Measurements from ENCODE around the gene WDR41.

The WDR41 gene

DNA sequence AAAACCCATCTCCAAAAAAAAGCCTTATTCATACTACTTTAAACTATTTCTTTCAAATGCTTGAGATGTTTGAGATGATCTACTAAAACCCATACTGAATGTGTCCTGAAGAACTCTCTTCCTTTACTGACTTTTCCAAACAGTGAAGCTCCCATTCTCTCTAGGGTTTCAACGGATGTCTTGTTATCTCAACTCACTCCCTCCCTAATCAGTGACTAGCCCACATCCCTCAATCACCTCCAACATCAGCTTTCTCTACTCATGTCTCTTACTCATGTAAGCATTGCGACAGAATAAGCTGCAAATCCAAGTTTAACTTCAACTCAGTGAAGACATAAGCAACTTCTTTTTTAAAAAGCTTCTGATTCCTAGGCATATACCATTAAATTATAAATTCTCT is 42.1 kb downstream of the WDR41 start:
- H3K36me3 ChIP-seq (ENCODE audit: control insufficient read depth in 2 of 2, insufficient read depth in 2 of 2, low read length in 2 of 2) = peaks cover 6 to 25% of the 10 kb centered on the region in 2 donors
- H3K4me1 ChIP-seq (ENCODE audit: control insufficient read depth in 2 of 2, insufficient read depth in 2 of 2, low read length in 2 of 2) = no peaks in the 10 kb centered on the region
- no peaks in the 10 kb centered on the region for H3K9me3 ChIP-seq (ENCODE audit: control insufficient read depth in 2 of 2, low read length in 2 of 2)
- no peaks in the 10 kb centered on the region for H3K27me3 ChIP-seq (ENCODE audit: control insufficient read depth in 2 of 2, insufficient read depth in 2 of 2, low read length in 2 of 2)
- H3K27ac ChIP-seq (ENCODE audit: low read depth in 2 of 2, low read length in 2 of 2) = no peak overlapping the region
- H3K4me3 ChIP-seq (ENCODE audit: low read length in 2 of 2) = no peak overlapping the region
- H3K9ac ChIP-seq (ENCODE audit: low read depth in 1 of 2, low read length in 2 of 2) = no peak overlapping the region

DNA sequence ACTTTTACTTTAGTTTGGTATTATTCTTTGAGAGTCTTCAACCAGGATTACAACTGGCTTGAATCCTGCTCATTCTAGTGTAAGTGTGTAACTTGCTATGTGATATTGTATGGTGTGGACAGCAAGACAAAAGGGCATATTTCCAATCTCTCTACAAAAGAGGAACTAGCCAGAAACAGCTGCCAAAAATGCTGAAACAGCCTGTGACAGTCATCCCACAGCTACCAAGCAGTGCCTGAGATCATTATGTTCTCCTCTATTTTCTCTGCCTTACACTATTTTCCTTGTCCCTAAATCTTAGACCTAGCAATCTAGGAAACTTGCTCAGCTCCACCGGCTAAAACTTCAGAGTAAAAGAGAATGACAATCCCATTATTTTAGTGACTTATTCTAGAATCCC is 42.8 kb downstream of the WDR41 start:
- H3K27ac ChIP-seq (ENCODE audit: low read depth in 2 of 2, low read length in 2 of 2) = no peak overlapping the region
- no peak overlapping the region for H3K9ac ChIP-seq (ENCODE audit: low read depth in 1 of 2, low read length in 2 of 2)
- no peaks in the 10 kb centered on the region for H3K9me3 ChIP-seq (ENCODE audit: control insufficient read depth in 2 of 2, low read length in 2 of 2)
- H3K4me1 ChIP-seq (ENCODE audit: control insufficient read depth in 2 of 2, insufficient read depth in 2 of 2, low read length in 2 of 2) = no peaks in the 10 kb centered on the region
- peaks cover 8 to 25% of the 10 kb centered on the region in 2 donors for H3K36me3 ChIP-seq (ENCODE audit: control insufficient read depth in 2 of 2, insufficient read depth in 2 of 2, low read length in 2 of 2)
- H3K27me3 ChIP-seq (ENCODE audit: control insufficient read depth in 2 of 2, insufficient read depth in 2 of 2, low read length in 2 of 2) = no peaks in the 10 kb centered on the region
- no peak overlapping the region for H3K4me3 ChIP-seq (ENCODE audit: low read length in 2 of 2)

DNA sequence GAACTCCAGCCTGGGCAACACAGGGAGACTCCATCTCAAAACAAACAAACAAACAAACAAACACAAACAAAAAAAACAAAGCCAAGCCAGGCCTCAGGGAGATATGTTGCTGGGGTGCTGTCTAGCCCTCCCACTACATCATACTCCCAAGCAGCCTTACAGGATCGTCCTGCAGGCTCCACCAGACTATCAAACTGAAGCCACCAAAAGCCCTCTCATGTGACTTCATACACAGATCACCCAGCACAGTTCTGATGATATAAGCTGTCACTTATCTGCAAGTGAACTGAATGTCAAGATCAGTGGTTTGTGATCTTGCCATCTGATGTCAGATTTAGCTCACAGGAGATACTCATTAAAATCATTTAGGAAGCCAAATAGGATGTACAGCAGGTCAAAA is 43.3 kb downstream of the WDR41 start:
- H3K4me3 ChIP-seq (ENCODE audit: low read length in 2 of 2) = no peak overlapping the region
- no peaks in the 10 kb centered on the region for H3K4me1 ChIP-seq (ENCODE audit: control insufficient read depth in 2 of 2, insufficient read depth in 2 of 2, low read length in 2 of 2)
- H3K9ac ChIP-seq (ENCODE audit: low read depth in 1 of 2, low read length in 2 of 2) = no peak overlapping the region
- H3K27ac ChIP-seq (ENCODE audit: low read depth in 2 of 2, low read length in 2 of 2) = no peak overlapping the region
- H3K36me3 ChIP-seq (ENCODE audit: control insufficient read depth in 2 of 2, insufficient read depth in 2 of 2, low read length in 2 of 2) = peaks cover 12 to 25% of the 10 kb centered on the region in 2 donors
- no peaks in the 10 kb centered on the region for H3K9me3 ChIP-seq (ENCODE audit: control insufficient read depth in 2 of 2, low read length in 2 of 2)
- H3K27me3 ChIP-seq (ENCODE audit: control insufficient read depth in 2 of 2, insufficient read depth in 2 of 2, low read length in 2 of 2) = no peaks in the 10 kb centered on the region

DNA sequence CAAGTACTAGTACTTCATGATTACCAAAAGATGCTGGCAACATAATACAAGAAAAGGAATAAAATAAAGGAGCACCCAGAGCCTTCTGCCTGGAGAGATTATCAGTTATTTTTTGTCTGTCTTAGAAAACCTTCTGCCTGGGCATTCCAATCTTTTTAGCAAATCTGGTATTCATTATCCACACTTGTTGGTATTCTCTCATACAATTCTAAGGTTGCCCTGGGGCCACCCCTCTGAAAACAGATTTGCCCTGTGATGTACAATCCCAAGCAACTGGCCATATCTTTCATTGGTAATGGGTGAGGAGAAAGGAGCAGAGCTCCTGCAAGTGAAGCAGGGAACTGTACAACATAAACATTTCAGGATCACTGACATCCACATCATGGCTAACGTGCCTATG is 47.8 kb downstream of the WDR41 start:
- Histone ChIP-seq H3K4me1 (ENCODE audit: control insufficient read depth in 2 of 2, insufficient read depth in 2 of 2, low read length in 2 of 2) (no peaks in the 10 kb centered on the region), H3K9me3 (ENCODE audit: control insufficient read depth in 2 of 2, low read length in 2 of 2) (no peaks in the 10 kb centered on the region), H3K4me3 (ENCODE audit: low read length in 2 of 2) (no peak overlapping the region), H3K36me3 (ENCODE audit: control insufficient read depth in 2 of 2, insufficient read depth in 2 of 2, low read length in 2 of 2) (peaks cover 14 to 17% of the 10 kb centered on the region in 2 donors), H3K27me3 (ENCODE audit: control insufficient read depth in 2 of 2, insufficient read depth in 2 of 2, low read length in 2 of 2) (no peaks in the 10 kb centered on the region), H3K9ac (ENCODE audit: low read depth in 1 of 2, low read length in 2 of 2) (no peak overlapping the region), H3K27ac (ENCODE audit: low read depth in 2 of 2, low read length in 2 of 2) (no peak overlapping the region)

DNA sequence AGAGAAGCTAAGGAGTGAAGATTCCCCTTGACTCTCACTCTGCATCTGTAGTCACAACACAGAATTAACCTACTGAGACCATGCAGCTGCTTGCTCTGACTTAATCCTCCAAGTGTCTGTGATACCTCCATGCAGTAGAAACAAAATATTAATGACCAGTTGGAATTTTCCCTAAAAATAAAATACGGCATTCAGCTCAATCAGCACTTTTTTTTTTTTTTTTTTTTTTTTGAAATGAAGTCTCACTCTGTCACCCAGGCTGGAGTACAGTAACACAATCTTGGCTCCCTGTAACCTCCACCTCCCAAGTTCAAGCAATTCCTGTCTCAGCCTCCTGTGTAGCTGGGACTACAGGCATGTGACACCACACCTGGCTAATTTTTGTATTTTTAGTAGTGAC is 48.4 kb downstream of the WDR41 start:
- Histone ChIP-seq H3K4me3 (ENCODE audit: low read length in 2 of 2) (no peak overlapping the region), H3K9ac (ENCODE audit: low read depth in 1 of 2, low read length in 2 of 2) (no peak overlapping the region), H3K27me3 (ENCODE audit: control insufficient read depth in 2 of 2, insufficient read depth in 2 of 2, low read length in 2 of 2) (no peaks in the 10 kb centered on the region), H3K4me1 (ENCODE audit: control insufficient read depth in 2 of 2, insufficient read depth in 2 of 2, low read length in 2 of 2) (no peaks in the 10 kb centered on the region), H3K36me3 (ENCODE audit: control insufficient read depth in 2 of 2, insufficient read depth in 2 of 2, low read length in 2 of 2) (peaks cover 8 to 17% of the 10 kb centered on the region in 2 donors), H3K27ac (ENCODE audit: low read depth in 2 of 2, low read length in 2 of 2) (no peak overlapping the region), H3K9me3 (ENCODE audit: control insufficient read depth in 2 of 2, low read length in 2 of 2) (no peaks in the 10 kb centered on the region)

DNA sequence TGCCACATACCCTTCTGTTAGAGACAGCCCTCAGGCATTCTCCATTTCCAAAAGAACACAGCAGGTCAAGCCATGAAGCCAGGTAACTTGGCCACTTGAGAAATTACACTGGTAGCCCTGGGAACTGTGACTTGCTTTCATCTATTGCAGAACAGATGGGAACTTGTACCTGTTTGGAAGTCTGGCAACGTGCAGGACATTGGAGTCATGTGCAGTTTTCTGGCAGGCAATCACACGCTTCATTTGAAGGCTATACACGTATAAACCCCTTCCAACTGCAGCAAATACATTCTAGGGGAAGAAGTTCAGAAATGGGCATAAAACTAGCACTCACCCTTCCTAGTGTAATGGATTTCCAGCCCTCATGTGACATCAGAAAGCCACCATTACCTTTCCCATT is 54.0 kb downstream of the WDR41 start:
- peaks cover 5 to 12% of the 10 kb centered on the region in 2 donors for H3K36me3 ChIP-seq (ENCODE audit: control insufficient read depth in 2 of 2, insufficient read depth in 2 of 2, low read length in 2 of 2)
- H3K4me3 ChIP-seq (ENCODE audit: low read length in 2 of 2) = no peak overlapping the region
- H3K4me1 ChIP-seq (ENCODE audit: control insufficient read depth in 2 of 2, insufficient read depth in 2 of 2, low read length in 2 of 2) = no peaks in the 10 kb centered on the region

DNA sequence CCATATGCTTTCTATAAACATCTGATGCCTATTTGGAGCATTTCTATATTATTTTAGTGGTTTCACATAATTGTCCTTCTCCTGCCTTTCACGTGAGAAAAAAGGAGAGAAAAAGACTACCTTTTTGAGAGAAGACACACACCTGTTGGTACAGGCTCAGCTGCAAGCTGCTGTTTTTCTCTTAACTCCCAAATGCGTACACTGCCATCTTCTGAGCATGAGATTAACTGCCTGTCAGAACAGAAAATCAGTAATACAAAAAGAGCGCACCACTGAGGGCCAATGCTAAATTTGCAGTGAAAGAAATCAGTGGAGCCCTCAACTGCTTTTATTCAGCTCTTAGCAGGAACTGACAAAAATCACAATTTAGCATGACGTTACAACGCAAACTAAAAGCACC is 54.9 kb downstream of the WDR41 start:
- Histone ChIP-seq H3K4me1 (ENCODE audit: control insufficient read depth in 2 of 2, insufficient read depth in 2 of 2, low read length in 2 of 2) (no peaks in the 10 kb centered on the region), H3K27me3 (ENCODE audit: control insufficient read depth in 2 of 2, insufficient read depth in 2 of 2, low read length in 2 of 2) (no peaks in the 10 kb centered on the region), H3K4me3 (ENCODE audit: low read length in 2 of 2) (no peak overlapping the region), H3K9ac (ENCODE audit: low read depth in 1 of 2, low read length in 2 of 2) (no peak overlapping the region), H3K9me3 (ENCODE audit: control insufficient read depth in 2 of 2, low read length in 2 of 2) (no peaks in the 10 kb centered on the region), H3K27ac (ENCODE audit: low read depth in 2 of 2, low read length in 2 of 2) (no peak overlapping the region), H3K36me3 (ENCODE audit: control insufficient read depth in 2 of 2, insufficient read depth in 2 of 2, low read length in 2 of 2) (peaks cover 7 to 19% of the 10 kb centered on the region in 2 donors)

More for the DNA sequence above, 54.0 kb downstream of the WDR41 start:
- Histone ChIP-seq H3K9me3 (ENCODE audit: control insufficient read depth in 2 of 2, low read length in 2 of 2) (no peaks in the 10 kb centered on the region), H3K9ac (ENCODE audit: low read depth in 1 of 2, low read length in 2 of 2) (no peak overlapping the region), H3K27ac (ENCODE audit: low read depth in 2 of 2, low read length in 2 of 2) (no peak overlapping the region), H3K27me3 (ENCODE audit: control insufficient read depth in 2 of 2, insufficient read depth in 2 of 2, low read length in 2 of 2) (no peaks in the 10 kb centered on the region)

DNA sequence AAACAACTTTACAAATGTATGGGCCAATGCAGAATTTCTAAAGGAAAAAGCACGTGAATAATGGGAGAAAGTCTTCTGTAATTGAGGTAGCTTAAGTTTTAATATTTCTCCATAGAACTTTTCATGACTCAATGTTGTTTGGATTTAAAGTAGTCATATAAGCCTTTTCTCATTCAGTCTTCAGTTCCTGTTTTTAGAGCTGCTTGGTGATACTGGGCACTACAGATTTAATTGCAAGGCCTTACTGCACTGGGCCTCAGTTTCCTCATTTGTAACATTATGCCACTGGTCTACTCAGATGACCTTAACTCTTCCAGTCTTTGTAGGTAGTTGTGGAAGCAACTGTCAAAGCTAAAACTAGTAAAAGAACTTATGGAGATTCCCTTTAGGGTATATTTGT is 60.4 kb downstream of the WDR41 start:
- H3K36me3 ChIP-seq (ENCODE audit: control insufficient read depth in 2 of 2, insufficient read depth in 2 of 2, low read length in 2 of 2) = peaks cover 18 to 20% of the 10 kb centered on the region in 2 donors
- no peaks in the 10 kb centered on the region for H3K27me3 ChIP-seq (ENCODE audit: control insufficient read depth in 2 of 2, insufficient read depth in 2 of 2, low read length in 2 of 2)
- peaks cover 0 to 3% of the 10 kb centered on the region in 2 donors for H3K4me1 ChIP-seq (ENCODE audit: control insufficient read depth in 2 of 2, insufficient read depth in 2 of 2, low read length in 2 of 2)
- no peak overlapping the region for H3K27ac ChIP-seq (ENCODE audit: low read depth in 2 of 2, low read length in 2 of 2)
- no peaks in the 10 kb centered on the region for H3K9me3 ChIP-seq (ENCODE audit: control insufficient read depth in 2 of 2, low read length in 2 of 2)
- H3K9ac ChIP-seq (ENCODE audit: low read depth in 1 of 2, low read length in 2 of 2) = no peak overlapping the region
- H3K4me3 ChIP-seq (ENCODE audit: low read length in 2 of 2) = no peak overlapping the region

DNA sequence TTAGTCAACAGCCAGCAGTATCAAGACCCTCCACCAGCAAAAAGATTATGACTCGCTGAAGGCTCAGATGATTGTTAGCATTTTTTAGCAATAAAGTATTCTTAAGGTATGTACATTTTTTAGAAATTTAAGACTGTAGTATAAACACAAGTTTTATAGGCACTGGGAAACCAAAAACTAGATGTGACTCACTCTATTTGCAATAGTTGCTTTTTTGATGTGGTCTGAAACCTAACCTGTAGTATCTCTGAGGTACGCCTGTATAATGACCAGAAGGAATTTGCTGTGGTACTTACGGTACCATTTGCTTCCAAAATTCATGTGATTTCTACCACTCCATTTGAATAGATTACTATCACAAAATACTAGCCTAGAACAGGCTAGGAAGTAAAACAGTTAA is 60.8 kb downstream of the WDR41 start:
- no peaks in the 10 kb centered on the region for H3K27me3 ChIP-seq (ENCODE audit: control insufficient read depth in 2 of 2, insufficient read depth in 2 of 2, low read length in 2 of 2)
- no peak overlapping the region for H3K9ac ChIP-seq (ENCODE audit: low read depth in 1 of 2, low read length in 2 of 2)
- H3K27ac ChIP-seq (ENCODE audit: low read depth in 2 of 2, low read length in 2 of 2) = no peak overlapping the region
- peaks cover 0 to 3% of the 10 kb centered on the region in 2 donors for H3K4me1 ChIP-seq (ENCODE audit: control insufficient read depth in 2 of 2, insufficient read depth in 2 of 2, low read length in 2 of 2)
- H3K9me3 ChIP-seq (ENCODE audit: control insufficient read depth in 2 of 2, low read length in 2 of 2) = no peaks in the 10 kb centered on the region
- H3K36me3 ChIP-seq (ENCODE audit: control insufficient read depth in 2 of 2, insufficient read depth in 2 of 2, low read length in 2 of 2) = peaks cover 18 to 20% of the 10 kb centered on the region in 2 donors
- no peak overlapping the region for H3K4me3 ChIP-seq (ENCODE audit: low read length in 2 of 2)

DNA sequence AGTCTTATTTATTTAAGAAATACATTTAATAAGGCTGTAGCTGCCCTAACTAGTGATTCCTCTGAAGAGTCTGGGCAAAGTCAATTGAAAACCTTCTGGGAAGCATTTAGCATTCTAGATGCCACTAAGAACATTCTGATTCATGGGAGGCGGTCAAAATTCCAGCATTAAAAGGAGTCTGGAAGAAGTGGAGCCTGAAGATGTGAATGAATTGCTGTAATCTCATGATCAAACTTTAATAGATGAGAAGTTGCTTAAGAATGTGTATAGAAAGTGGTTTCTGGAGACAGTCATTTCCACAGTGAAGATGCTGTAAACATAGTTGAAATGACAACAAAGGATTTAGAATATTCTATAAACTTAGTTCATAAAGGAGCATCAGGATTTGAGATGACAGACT is 61.4 kb downstream of the WDR41 start:
- no peaks in the 10 kb centered on the region for H3K9me3 ChIP-seq (ENCODE audit: control insufficient read depth in 2 of 2, low read length in 2 of 2)
- no peaks in the 10 kb centered on the region for H3K27me3 ChIP-seq (ENCODE audit: control insufficient read depth in 2 of 2, insufficient read depth in 2 of 2, low read length in 2 of 2)
- H3K4me1 ChIP-seq (ENCODE audit: control insufficient read depth in 2 of 2, insufficient read depth in 2 of 2, low read length in 2 of 2) = peaks cover 0 to 3% of the 10 kb centered on the region in 2 donors
- no peak overlapping the region for H3K27ac ChIP-seq (ENCODE audit: low read depth in 2 of 2, low read length in 2 of 2)
- no peak overlapping the region for H3K9ac ChIP-seq (ENCODE audit: low read depth in 1 of 2, low read length in 2 of 2)
- H3K4me3 ChIP-seq (ENCODE audit: low read length in 2 of 2) = no peak overlapping the region
- peaks cover 17% of the 10 kb centered on the region in 2 donors for H3K36me3 ChIP-seq (ENCODE audit: control insufficient read depth in 2 of 2, insufficient read depth in 2 of 2, low read length in 2 of 2)

DNA sequence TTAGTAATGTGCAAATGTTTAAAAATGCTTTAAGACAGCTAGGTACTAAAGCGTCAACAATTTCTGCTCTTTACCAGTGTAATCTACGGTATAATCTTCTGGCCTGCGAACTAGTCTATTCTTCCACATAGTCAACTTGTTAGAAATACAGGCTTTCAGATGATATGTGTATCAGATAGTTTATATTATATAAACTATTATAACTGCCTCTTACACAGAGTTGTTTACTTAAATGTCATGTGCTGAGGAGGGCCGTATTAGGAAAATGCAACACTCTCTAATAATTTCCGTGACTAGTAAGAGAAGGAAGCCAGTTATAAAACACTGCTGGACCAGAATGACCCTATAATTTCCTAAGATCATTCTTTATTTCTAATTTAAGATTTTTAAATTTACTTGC is 63.6 kb downstream of the WDR41 start:
- H3K36me3 ChIP-seq (ENCODE audit: control insufficient read depth in 2 of 2, insufficient read depth in 2 of 2, low read length in 2 of 2) = peaks cover 17 to 21% of the 10 kb centered on the region in 2 donors
- peak overlapping the region in 1 of 2 donors; percentile 21 for H3K27ac ChIP-seq (ENCODE audit: low read depth in 2 of 2, low read length in 2 of 2)
- peaks cover 0 to 3% of the 10 kb centered on the region in 2 donors for H3K4me1 ChIP-seq (ENCODE audit: control insufficient read depth in 2 of 2, insufficient read depth in 2 of 2, low read length in 2 of 2)
- H3K4me3 ChIP-seq (ENCODE audit: low read length in 2 of 2) = no peak overlapping the region
- H3K27me3 ChIP-seq (ENCODE audit: control insufficient read depth in 2 of 2, insufficient read depth in 2 of 2, low read length in 2 of 2) = no peaks in the 10 kb centered on the region
- no peak overlapping the region for H3K9ac ChIP-seq (ENCODE audit: low read depth in 1 of 2, low read length in 2 of 2)
- H3K9me3 ChIP-seq (ENCODE audit: control insufficient read depth in 2 of 2, low read length in 2 of 2) = no peaks in the 10 kb centered on the region
